ENCODE results near the gene NRG4. TPM values are rescaled to one million over a fixed set of nuclear protein-coding genes. Genes with fewer than 3 reads are reported as not detected.
"Not testable (repeated sequence)": the region's sequence is repeated elsewhere in the genome, so short reads cannot be mapped to it uniquely, and the experiment has no call there.

NRG4 gene
- polyA plus RNA-seq, 1 donor from 2014 or later: 1.4 TPM

DNA sequence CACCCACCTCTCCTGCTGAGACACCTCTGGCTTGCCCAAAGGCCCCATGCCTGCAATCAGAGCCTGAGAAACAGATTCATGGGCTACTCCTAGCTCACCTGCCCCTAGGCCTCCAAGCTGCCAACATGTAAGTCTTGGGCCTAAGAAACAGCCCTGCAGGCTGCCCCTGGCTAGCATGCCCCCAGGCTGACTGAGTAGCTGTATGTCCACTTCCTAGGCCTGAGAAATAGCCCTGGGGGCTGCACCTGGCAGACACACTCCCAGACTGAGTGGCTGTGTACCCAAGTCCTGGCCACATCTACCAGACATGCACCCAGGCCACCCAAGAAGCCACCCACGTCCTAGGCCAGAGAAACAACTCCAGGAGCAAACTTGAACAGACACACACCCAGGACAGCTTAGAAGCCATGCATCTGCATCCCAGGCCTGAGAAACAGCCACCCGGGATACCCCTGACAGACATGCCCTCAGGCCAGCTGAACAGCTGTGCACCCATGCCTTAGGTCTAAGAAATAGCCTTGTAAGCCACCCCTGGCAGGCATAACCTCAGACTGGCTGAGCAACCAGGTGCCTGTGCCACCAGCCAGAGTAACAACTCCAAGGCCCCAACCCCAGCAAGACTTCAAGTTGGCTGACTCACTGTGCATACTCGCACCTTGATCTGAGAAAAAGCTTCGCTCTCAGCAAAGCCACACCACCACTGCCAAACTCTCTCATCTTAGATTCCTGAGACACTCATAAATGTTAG lies 12.0 kb upstream of the NRG4 start:
- TF ChIP-seq RAD21 (conservative IDR thresholded peaks at IDR 0.05) (no peak), POLR2AphosphoS5 (IDR thresholded peaks at IDR 0.05) (no peak), REST (IDR thresholded peaks at IDR 0.05; ENCODE audit: borderline replicate concordance) (no peak), SMC3 (conservative IDR thresholded peaks at IDR 0.05; ENCODE audit: poor library complexity) (no peak), EZH2 (IDR thresholded peaks at IDR 0.05; ENCODE audit: borderline replicate concordance, insufficient read depth, low read length, poor library complexity, severe bottlenecking) (no peak), MXI1 (conservative IDR thresholded peaks at IDR 0.05; ENCODE audit: poor library complexity, severe bottlenecking) (no peak), TAF1 (IDR thresholded peaks at IDR 0.05; ENCODE audit: low read depth) (no peak), EP300 (conservative IDR thresholded peaks at IDR 0.05; ENCODE audit: poor library complexity, severe bottlenecking) (no peak), CTCF (IDR thresholded peaks at IDR 0.05; ENCODE audit: poor library complexity, severe bottlenecking) (no peak)
- no peaks in the 10 kb centered on the region for H3K36me3 ChIP-seq (ENCODE audit: insufficient read depth, low read length)

GRCh38 chr15:76013470-76013869 lies 1.2 kb upstream of the NRG4 start:
- H3K36me3 ChIP-seq (ENCODE audit: insufficient read depth, low read length); H3K9ac ChIP-seq (ENCODE audit: low read length); H2AFZ ChIP-seq (ENCODE audit: low read depth, low read length); H4K20me1 ChIP-seq (ENCODE audit: insufficient read depth); H3K27ac ChIP-seq (ENCODE audit: low read length); H3F3A ChIP-seq (ENCODE audit: insufficient read depth, low read length, poor library complexity, severe bottlenecking); H3K9me3 ChIP-seq (ENCODE audit: low read length); H3K79me2 ChIP-seq (replicated peaks; ENCODE audit: insufficient read depth, low read length); H3K4me2 ChIP-seq (ENCODE audit: low read length); H3K27me3 ChIP-seq (ENCODE audit: insufficient read depth, low read depth, low read length); H3K9me2 ChIP-seq (ENCODE audit: insufficient read depth, low read length); H3K4me3 ChIP-seq (ENCODE audit: low read length): not testable (repeated sequence)

More for the DNA sequence above, 12.0 kb upstream of the NRG4 start:
- no peak overlapping the region for H2AFZ ChIP-seq (ENCODE audit: low read depth, low read length)
- H4K20me1 ChIP-seq (ENCODE audit: insufficient read depth): no peaks in the 10 kb centered on the region
- H3K79me2 ChIP-seq (replicated peaks; ENCODE audit: insufficient read depth, low read length): no peaks in the 10 kb centered on the region
- no peaks in the 10 kb centered on the region for H3K27me3 ChIP-seq (ENCODE audit: insufficient read depth, low read depth, low read length)
- H3K27ac ChIP-seq (ENCODE audit: low read length): no peak overlapping the region
- no peaks in the 10 kb centered on the region for H3F3A ChIP-seq (ENCODE audit: insufficient read depth, low read length, poor library complexity, severe bottlenecking)
- H3K9me3 ChIP-seq (ENCODE audit: low read length): no peaks in the 10 kb centered on the region
- H3K9me2 ChIP-seq (ENCODE audit: insufficient read depth, low read length): no peaks in the 10 kb centered on the region
- no peak overlapping the region for H3K9ac ChIP-seq (ENCODE audit: low read length)
- no peak overlapping the region for H3K4me2 ChIP-seq (ENCODE audit: low read length)
- no peak overlapping the region for H3K4me3 ChIP-seq (ENCODE audit: low read length)

All from neural cell (in vitro differentiated cells).